HuH-7 (cell line): Measurements from ENCODE around the gene MBNL1.
"Not testable (repeated sequence)": the region's sequence is repeated elsewhere in the genome, so short reads cannot be mapped to it uniquely, and the experiment has no call there.

Experiments
- DNase-seq: peaks from one replicate; pipeline ENCODE4 v3.0.0; 2011; ENCODE audit warnings: low spot score

The MBNL1 gene

GRCh38 chr3:152379415-152380042 lies 110.8 kb downstream of the MBNL1 start:
- DNase-seq: no peak

- no peak for DNase-seq
These were observed 111.3 kb downstream of the MBNL1 start for GRCh38 chr3:152380043-152380442.

GRCh38 chr3:152381881-152382295 lies 113.2 kb downstream of the MBNL1 start:
- no peak for DNase-seq

- no peak for DNase-seq
These were observed 113.8 kb downstream of the MBNL1 start for GRCh38 chr3:152382312-152383135.

GRCh38 chr3:152383136-152383606 lies 114.4 kb downstream of the MBNL1 start:
- DNase-seq: no peak

GRCh38 chr3:152384412-152384811 lies 115.7 kb downstream of the MBNL1 start:
- no peak for DNase-seq

GRCh38 chr3:152385761-152386160 lies 117.0 kb downstream of the MBNL1 start:
- no peak for DNase-seq

- no peak for DNase-seq
These were observed 117.5 kb downstream of the MBNL1 start for GRCh38 chr3:152386208-152386607.

- DNase-seq: no peak
These were observed 119.9 kb downstream of the MBNL1 start for GRCh38 chr3:152388631-152389030.

GRCh38 chr3:152389316-152389934 lies 120.7 kb downstream of the MBNL1 start:
- DNase-seq: no peak

GRCh38 chr3:152390647-152391046 lies 121.9 kb downstream of the MBNL1 start:
- DNase-seq: no peak

GRCh38 chr3:152391671-152392070 lies 122.9 kb downstream of the MBNL1 start:
- no peak for DNase-seq

GRCh38 chr3:152392272-152392880 lies 123.6 kb downstream of the MBNL1 start:
- DNase-seq: no peak

- no peak for DNase-seq
These were observed 125.5 kb downstream of the MBNL1 start for GRCh38 chr3:152394246-152394645.

GRCh38 chr3:152395764-152396163 lies 127.0 kb downstream of the MBNL1 start:
- DNase-seq: no peak

- DNase-seq: no peak
These were observed 128.1 kb downstream of the MBNL1 start for GRCh38 chr3:152396867-152397266.

GRCh38 chr3:152397348-152397747 lies 128.6 kb downstream of the MBNL1 start:
- DNase-seq: not testable (repeated sequence)

- DNase-seq: no peak
These were observed 129.8 kb downstream of the MBNL1 start for GRCh38 chr3:152398495-152398894.

- no peak for DNase-seq
These were observed 130.6 kb downstream of the MBNL1 start for GRCh38 chr3:152399374-152399773.

- DNase-seq: no peak
These were observed 132.2 kb downstream of the MBNL1 start for GRCh38 chr3:152400887-152401286.

GRCh38 chr3:152402695-152403451 lies 134.1 kb downstream of the MBNL1 start:
- DNase-seq: no peak

GRCh38 chr3:152403632-152404066 lies 134.9 kb downstream of the MBNL1 start:
- no peak for DNase-seq
